ENCODE results near the gene ZNF740. TPM values are rescaled to one million over a fixed set of nuclear protein-coding genes. Genes with fewer than 3 reads are reported as not detected.

The ZNF740 gene
- total RNA-seq, 2 experiments from 2014 or later: 31.6 to 58.2 TPM

GRCh38 chr12:53227836-53228235 lies 47.3 kb downstream of the ZNF740 start:
- H3K4me3 ChIP-seq (ENCODE audit: low read depth, low read length, poor library complexity, severe bottlenecking): no peak overlapping the region
- H3K4me1 ChIP-seq (ENCODE audit: insufficient read depth, low read length, poor library complexity, severe bottlenecking): peaks cover 27% of the 10 kb centered on the region
- no peak overlapping the region for H2AFZ ChIP-seq (ENCODE audit: low read length)
- H3K9me3 ChIP-seq (ENCODE audit: low read length): no peaks in the 10 kb centered on the region
- ChIA-PET POLR2A (no interaction called here), CTCF (ENCODE audit: unreplicated experiment) (interaction anchor here (0.7 kb wide), 1 partner anchor 24 kb away, joined by 3 read pairs; no protein-coding TSS in a partner anchor)
- H3K36me3 ChIP-seq (ENCODE audit: insufficient read depth, low read length): no peaks in the 10 kb centered on the region
- H4K20me1 ChIP-seq (ENCODE audit: insufficient read depth, low read length): no peaks in the 10 kb centered on the region
- intact Hi-C loops (cut with micrococcal nuclease; ENCODE audit: unreplicated experiment): no loop called here
- no peaks in the 10 kb centered on the region for H3K9me2 ChIP-seq (ENCODE audit: insufficient read depth, low read length)
- TF ChIP-seq, protein P1, sequence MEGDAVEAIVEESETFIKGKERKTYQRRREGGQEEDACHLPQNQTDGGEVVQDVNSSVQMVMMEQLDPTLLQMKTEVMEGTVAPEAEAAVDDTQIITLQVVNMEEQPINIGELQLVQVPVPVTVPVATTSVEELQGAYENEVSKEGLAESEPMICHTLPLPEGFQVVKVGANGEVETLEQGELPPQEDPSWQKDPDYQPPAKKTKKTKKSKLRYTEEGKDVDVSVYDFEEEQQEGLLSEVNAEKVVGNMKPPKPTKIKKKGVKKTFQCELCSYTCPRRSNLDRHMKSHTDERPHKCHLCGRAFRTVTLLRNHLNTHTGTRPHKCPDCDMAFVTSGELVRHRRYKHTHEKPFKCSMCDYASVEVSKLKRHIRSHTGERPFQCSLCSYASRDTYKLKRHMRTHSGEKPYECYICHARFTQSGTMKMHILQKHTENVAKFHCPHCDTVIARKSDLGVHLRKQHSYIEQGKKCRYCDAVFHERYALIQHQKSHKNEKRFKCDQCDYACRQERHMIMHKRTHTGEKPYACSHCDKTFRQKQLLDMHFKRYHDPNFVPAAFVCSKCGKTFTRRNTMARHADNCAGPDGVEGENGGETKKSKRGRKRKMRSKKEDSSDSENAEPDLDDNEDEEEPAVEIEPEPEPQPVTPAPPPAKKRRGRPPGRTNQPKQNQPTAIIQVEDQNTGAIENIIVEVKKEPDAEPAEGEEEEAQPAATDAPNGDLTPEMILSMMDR (conservative IDR thresholded peaks at IDR 0.05; ENCODE audit: low read length): no peak
- no peak for TF ChIP-seq EZH2phosphoT487 (IDR thresholded peaks at IDR 0.05; ENCODE audit: borderline replicate concordance, low read depth, low read length)
- no peaks in the 10 kb centered on the region for H3K79me2 ChIP-seq (ENCODE audit: insufficient read depth, low read depth, low read length)
- BruUV-seq (replicated peaks): no TSS peak
- no peak for DNase-seq (ENCODE audit: low spot score)
- H3K27ac ChIP-seq (ENCODE audit: low read depth, low read length, poor library complexity, severe bottlenecking): no peak overlapping the region
- H3K4me2 ChIP-seq (ENCODE audit: low read length): no peak overlapping the region

GRCh38 chr12:53229454-53229853 lies 48.9 kb downstream of the ZNF740 start:
- no TSS peak for BruUV-seq (replicated peaks)

More at GRCh38 chr12:53229454-53229853, 48.9 kb downstream of the ZNF740 start:
- no peaks in the 10 kb centered on the region for H3K79me2 ChIP-seq (ENCODE audit: insufficient read depth, low read depth, low read length)
- H3K4me1 ChIP-seq (ENCODE audit: insufficient read depth, low read length, poor library complexity, severe bottlenecking): peaks cover 12% of the 10 kb centered on the region
- H2AFZ ChIP-seq (ENCODE audit: low read length): no peak overlapping the region
- no peaks in the 10 kb centered on the region for H4K20me1 ChIP-seq (ENCODE audit: insufficient read depth, low read length)
- H3K36me3 ChIP-seq (ENCODE audit: insufficient read depth, low read length): no peaks in the 10 kb centered on the region
- TF ChIP-seq EZH2phosphoT487 (IDR thresholded peaks at IDR 0.05; ENCODE audit: borderline replicate concordance, low read depth, low read length): no peak
- TF ChIP-seq, protein P1 (conservative IDR thresholded peaks at IDR 0.05; ENCODE audit: low read length): no peak
- no peak overlapping the region for H3K4me2 ChIP-seq (ENCODE audit: low read length)
- CTCF ChIA-PET (ENCODE audit: unreplicated experiment): no interaction called here
- no peak overlapping the region for H3K4me3 ChIP-seq (ENCODE audit: low read depth, low read length, poor library complexity, severe bottlenecking)
- POLR2A ChIA-PET: interaction anchor here (0.5 kb wide), 1 partner anchor 9 kb away, joined by 3 read pairs; no protein-coding TSS in a partner anchor
- H3K9me2 ChIP-seq (ENCODE audit: insufficient read depth, low read length): no peaks in the 10 kb centered on the region
- H3K9me3 ChIP-seq (ENCODE audit: low read length): no peaks in the 10 kb centered on the region
- DNase-seq (ENCODE audit: low spot score): no peak
- intact Hi-C loops (cut with micrococcal nuclease; ENCODE audit: unreplicated experiment): no loop called here
- H3K27ac ChIP-seq (ENCODE audit: low read depth, low read length, poor library complexity, severe bottlenecking): no peak overlapping the region

Measured in OCI-LY7 (cell line).